Astrocyte (in vitro differentiated cells and primary cell): ENCODE data around the gene MAP4K4.

Experiments used
- CTCF ChIP-seq: IDR thresholded peaks from 2 replicates; pipeline ENCODE4 v1.5.1; 2011; ENCODE audit warnings: low read depth, mild to moderate bottlenecking, inconsistent platforms, low read length, moderate library complexity; ENCODE audit not compliant: insufficient read depth
- EZH2 ChIP-seq: IDR thresholded peaks from 2 replicates; pipeline ENCODE4 v1.6.1; 2012; ENCODE audit warnings: mild to moderate bottlenecking, low read length, inconsistent platforms; ENCODE audit not compliant: insufficient read depth

GRCh38 chr2:101781326-101781725, 83.8 kb downstream of the MAP4K4 start:
- TF ChIP-seq CTCF (no peak), EZH2 (no peak)
